ENCODE data around the gene SMG5.

DNA sequence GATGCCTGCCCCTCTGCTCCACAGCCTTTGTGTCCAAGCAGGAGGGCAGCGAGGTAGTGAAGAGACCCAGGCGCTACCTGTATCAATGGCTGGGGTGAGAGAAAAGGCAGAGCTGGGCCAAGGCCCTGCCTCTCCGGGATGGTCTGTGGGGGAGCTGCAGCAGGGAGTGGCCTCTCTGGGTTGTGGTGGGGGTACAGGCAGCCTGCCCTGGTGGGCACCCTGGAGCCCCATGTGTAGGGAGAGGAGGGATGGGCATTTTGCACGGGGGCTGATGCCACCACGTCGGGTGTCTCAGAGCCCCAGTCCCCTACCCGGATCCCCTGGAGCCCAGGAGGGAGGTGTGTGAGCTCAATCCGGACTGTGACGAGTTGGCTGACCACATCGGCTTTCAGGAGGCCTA lies 39.9 kb downstream of the SMG5 start:
- TF ChIP-seq, protein P1, sequence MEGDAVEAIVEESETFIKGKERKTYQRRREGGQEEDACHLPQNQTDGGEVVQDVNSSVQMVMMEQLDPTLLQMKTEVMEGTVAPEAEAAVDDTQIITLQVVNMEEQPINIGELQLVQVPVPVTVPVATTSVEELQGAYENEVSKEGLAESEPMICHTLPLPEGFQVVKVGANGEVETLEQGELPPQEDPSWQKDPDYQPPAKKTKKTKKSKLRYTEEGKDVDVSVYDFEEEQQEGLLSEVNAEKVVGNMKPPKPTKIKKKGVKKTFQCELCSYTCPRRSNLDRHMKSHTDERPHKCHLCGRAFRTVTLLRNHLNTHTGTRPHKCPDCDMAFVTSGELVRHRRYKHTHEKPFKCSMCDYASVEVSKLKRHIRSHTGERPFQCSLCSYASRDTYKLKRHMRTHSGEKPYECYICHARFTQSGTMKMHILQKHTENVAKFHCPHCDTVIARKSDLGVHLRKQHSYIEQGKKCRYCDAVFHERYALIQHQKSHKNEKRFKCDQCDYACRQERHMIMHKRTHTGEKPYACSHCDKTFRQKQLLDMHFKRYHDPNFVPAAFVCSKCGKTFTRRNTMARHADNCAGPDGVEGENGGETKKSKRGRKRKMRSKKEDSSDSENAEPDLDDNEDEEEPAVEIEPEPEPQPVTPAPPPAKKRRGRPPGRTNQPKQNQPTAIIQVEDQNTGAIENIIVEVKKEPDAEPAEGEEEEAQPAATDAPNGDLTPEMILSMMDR (conservative IDR thresholded peaks at IDR 0.05), result no peak
- no peak for TF ChIP-seq ZFX (IDR thresholded peaks at IDR 0.05)
